ENCODE data around the gene C16orf96. TPM values are rescaled to one million over a fixed set of nuclear protein-coding genes. Genes with fewer than 3 reads are reported as not detected.
"Not testable (repeated sequence)": the region's sequence is repeated elsewhere in the genome, so short reads cannot be mapped to it uniquely, and the experiment has no call there.

Gene C16orf96
- total RNA-seq, 1 donor from 2014 or later: not detected

GRCh38 chr16:4561596-4561995 lies 5.5 kb downstream of the C16orf96 start:
- FAIRE-seq (no peak), DNase-seq (ENCODE audit: low read depth) (no peak)
- TF ChIP-seq CTCF (IDR thresholded peaks at IDR 0.05; ENCODE audit: insufficient read depth, low read length, severe bottlenecking): no peak
- H3K27me3 ChIP-seq (ENCODE audit: control insufficient read depth, insufficient read depth, low read length): peaks cover 2% of the 10 kb centered on the region
- no peak overlapping the region for H3K4me3 ChIP-seq (ENCODE audit: low read depth, low read length)
- H3K36me3 ChIP-seq (ENCODE audit: control insufficient read depth, insufficient read depth, low read length): no peaks in the 10 kb centered on the region

- no peaks in the 10 kb centered on the region for H3K27me3 ChIP-seq (ENCODE audit: control insufficient read depth, insufficient read depth, low read length)
- no peaks in the 10 kb centered on the region for H3K36me3 ChIP-seq (ENCODE audit: control insufficient read depth, insufficient read depth, low read length)
- DNase-seq (ENCODE audit: low read depth) (peak; percentile 11), FAIRE-seq (no peak)
- no peak for TF ChIP-seq CTCF (IDR thresholded peaks at IDR 0.05; ENCODE audit: insufficient read depth, low read length, severe bottlenecking)
- H3K4me3 ChIP-seq (ENCODE audit: low read depth, low read length): no peak overlapping the region
These were observed 8.6 kb downstream of the C16orf96 start for GRCh38 chr16:4564661-4565267.

GRCh38 chr16:4566144-4566543 lies 10.0 kb downstream of the C16orf96 start:
- FAIRE-seq (no peak), DNase-seq (ENCODE audit: low read depth) (no peak)
- H3K27me3 ChIP-seq (ENCODE audit: control insufficient read depth, insufficient read depth, low read length): no peaks in the 10 kb centered on the region
- no peaks in the 10 kb centered on the region for H3K36me3 ChIP-seq (ENCODE audit: control insufficient read depth, insufficient read depth, low read length)
- no peak overlapping the region for H3K4me3 ChIP-seq (ENCODE audit: low read depth, low read length)
- no peak for TF ChIP-seq CTCF (IDR thresholded peaks at IDR 0.05; ENCODE audit: insufficient read depth, low read length, severe bottlenecking)

- no peak for TF ChIP-seq CTCF (IDR thresholded peaks at IDR 0.05; ENCODE audit: insufficient read depth, low read length, severe bottlenecking)
- no peak for DNase-seq (ENCODE audit: low read depth)
- Histone ChIP-seq H3K4me3 (ENCODE audit: low read depth, low read length) (no peak overlapping the region), H3K36me3 (ENCODE audit: control insufficient read depth, insufficient read depth, low read length) (no peaks in the 10 kb centered on the region), H3K27me3 (ENCODE audit: control insufficient read depth, insufficient read depth, low read length) (no peaks in the 10 kb centered on the region)
- no peak for FAIRE-seq
These were observed 13.9 kb downstream of the C16orf96 start for GRCh38 chr16:4570086-4570485.

- Histone ChIP-seq H3K36me3 (ENCODE audit: control insufficient read depth, insufficient read depth, low read length) (no peaks in the 10 kb centered on the region), H3K27me3 (ENCODE audit: control insufficient read depth, insufficient read depth, low read length) (no peaks in the 10 kb centered on the region), H3K4me3 (ENCODE audit: low read depth, low read length) (no peak overlapping the region)
- TF ChIP-seq CTCF (IDR thresholded peaks at IDR 0.05; ENCODE audit: insufficient read depth, low read length, severe bottlenecking): no peak
- DNase-seq (ENCODE audit: low read depth) (no peak), FAIRE-seq (no peak)
These were observed 14.7 kb downstream of the C16orf96 start for GRCh38 chr16:4570688-4571321.

GRCh38 chr16:4572715-4573114 lies 16.6 kb downstream of the C16orf96 start:
- TF ChIP-seq CTCF (IDR thresholded peaks at IDR 0.05; ENCODE audit: insufficient read depth, low read length, severe bottlenecking): no peak
- Histone ChIP-seq H3K36me3 (ENCODE audit: control insufficient read depth, insufficient read depth, low read length) (no peaks in the 10 kb centered on the region), H3K4me3 (ENCODE audit: low read depth, low read length) (no peak overlapping the region), H3K27me3 (ENCODE audit: control insufficient read depth, insufficient read depth, low read length) (no peaks in the 10 kb centered on the region)
- FAIRE-seq: no peak
- DNase-seq (ENCODE audit: low read depth): no peak

- FAIRE-seq; H3K36me3 ChIP-seq (ENCODE audit: control insufficient read depth, insufficient read depth, low read length); H3K27me3 ChIP-seq (ENCODE audit: control insufficient read depth, insufficient read depth, low read length); H3K4me3 ChIP-seq (ENCODE audit: low read depth, low read length); DNase-seq (ENCODE audit: low read depth): not testable (repeated sequence)
These were observed 17.8 kb downstream of the C16orf96 start for GRCh38 chr16:4573926-4574325.

Measured in bronchial epithelial cell (primary cell).